Mucosa of descending colon (tissue), 3 donors: Measurements from ENCODE around the gene PSMA3. TPM values are rescaled to one million over a fixed set of nuclear protein-coding genes. Genes with fewer than 3 reads are reported as not detected.

Experiments
- ATAC-seq: fragments of 200-7000 bp; cut with Tn5 transposase; one replicate; pipeline ENCODE4 v1.9.1; 2020; ENCODE audit warnings: mild to moderate bottlenecking, moderate library complexity
- DNase-seq, 3 donors: peaks; one replicate each; pipeline ENCODE4 v3.0.0-alpha.2; 2020
- H3K36me3 ChIP-seq: fragments of 200-600 bp; one replicate; pipeline ENCODE4 v1.8.0; 2021; ENCODE audit warnings: low read depth, mild to moderate bottlenecking
- H3K4me1 ChIP-seq: fragments of 200-600 bp; one replicate; pipeline ENCODE4 v1.8.0; 2021; ENCODE audit warnings: low read depth, mild to moderate bottlenecking
- H3K4me3 ChIP-seq: fragments of 200-600 bp; one replicate; pipeline ENCODE4 v1.8.0; 2021; ENCODE audit warnings: mild to moderate bottlenecking
- H3K9me3 ChIP-seq: fragments of 200-600 bp; one replicate; pipeline ENCODE4 v1.8.0; 2021; ENCODE audit warnings: mild to moderate bottlenecking
- intact Hi-C, 2 donors: fragments of 100-400 bp; cut with DNase I in 1 of 2; cut with micrococcal nuclease in 1 of 2; formaldehyde crosslinking; loops; one replicate each; pipeline versions ENCODE4 v1.11.0 to v1.11.1; 2022; cut with DNase I, micrococcal nuclease
- total RNA-seq, 3 donors: library from RNA; stranded (reverse); fragmentation: NEBNext Ultra II Directional in 2 of 3; extraction: Animal tissue kit (Norgen Biotek cat#: 25700) in 2 of 3; gene quantifications; one replicate each; pipeline versions ENCODE4 v1.2.1 to v1.2.4, GENCODE V29; 2021 to 2023
- TF ChIP-seq, protein P1 (sequence below): fragments of 200-600 bp; IDR thresholded peaks from one replicate; pipeline ENCODE4 v1.8.0; 2022; ENCODE audit warnings: antibody characterized with exemption, mild to moderate bottlenecking
- donor health status: DM: no; HTN: no; CAD: no; lungs with moderate emphysema.
- donor health status: DM: no; HTN: no; CAD: no.
- donor health status: DM: no; HTN: yes; CAD: no.

Gene PSMA3
- total RNA-seq, 3 donors from 2014 or later: 93.2 to 124 (median 105) TPM

DNA sequence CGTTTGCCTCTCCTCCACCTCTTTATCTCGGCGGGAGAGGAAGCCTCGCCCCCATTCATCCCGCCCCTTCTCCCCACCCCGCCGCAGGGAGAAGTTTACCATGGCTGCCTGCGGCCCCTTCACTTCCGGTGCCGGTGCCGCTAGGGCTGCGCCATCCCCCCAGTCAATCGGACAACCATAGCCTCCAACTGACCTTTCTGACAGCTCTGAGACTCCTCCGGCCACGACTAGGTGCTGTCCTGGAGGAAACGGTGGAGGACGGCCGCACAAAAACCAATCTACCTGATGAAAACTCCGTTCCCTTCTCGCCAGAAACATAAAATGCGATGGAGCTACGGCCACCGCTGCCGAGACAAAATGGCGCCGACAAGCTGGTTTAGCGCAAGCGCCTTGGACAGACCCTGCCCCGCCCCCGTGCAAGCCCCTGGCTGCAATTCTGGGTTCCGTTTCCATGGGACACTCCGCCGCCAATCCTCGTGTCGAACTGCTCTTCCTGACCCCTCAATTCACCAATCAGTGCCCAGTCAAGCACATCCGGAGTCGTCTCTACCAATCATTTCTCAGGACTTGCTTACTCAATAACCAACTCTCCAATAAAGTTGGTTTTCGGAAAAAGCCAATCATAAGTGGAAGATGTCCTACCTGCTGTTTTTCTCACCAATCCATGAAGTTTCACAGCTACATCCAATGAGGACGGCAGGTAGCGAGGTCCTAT is 53.3 kb downstream of the PSMA3 start:
- peaks cover 29% of the 10 kb centered on the region for H3K4me1 ChIP-seq
- H3K9me3 ChIP-seq: no peaks in the 10 kb centered on the region
- DNase-seq (peak; percentile 98 to 99 (median 99)), ATAC-seq (peak; percentile 92)
- intact Hi-C loops: no loop called here
- H3K4me3 ChIP-seq: peak overlapping the region; percentile 97
- TF ChIP-seq, protein P1, sequence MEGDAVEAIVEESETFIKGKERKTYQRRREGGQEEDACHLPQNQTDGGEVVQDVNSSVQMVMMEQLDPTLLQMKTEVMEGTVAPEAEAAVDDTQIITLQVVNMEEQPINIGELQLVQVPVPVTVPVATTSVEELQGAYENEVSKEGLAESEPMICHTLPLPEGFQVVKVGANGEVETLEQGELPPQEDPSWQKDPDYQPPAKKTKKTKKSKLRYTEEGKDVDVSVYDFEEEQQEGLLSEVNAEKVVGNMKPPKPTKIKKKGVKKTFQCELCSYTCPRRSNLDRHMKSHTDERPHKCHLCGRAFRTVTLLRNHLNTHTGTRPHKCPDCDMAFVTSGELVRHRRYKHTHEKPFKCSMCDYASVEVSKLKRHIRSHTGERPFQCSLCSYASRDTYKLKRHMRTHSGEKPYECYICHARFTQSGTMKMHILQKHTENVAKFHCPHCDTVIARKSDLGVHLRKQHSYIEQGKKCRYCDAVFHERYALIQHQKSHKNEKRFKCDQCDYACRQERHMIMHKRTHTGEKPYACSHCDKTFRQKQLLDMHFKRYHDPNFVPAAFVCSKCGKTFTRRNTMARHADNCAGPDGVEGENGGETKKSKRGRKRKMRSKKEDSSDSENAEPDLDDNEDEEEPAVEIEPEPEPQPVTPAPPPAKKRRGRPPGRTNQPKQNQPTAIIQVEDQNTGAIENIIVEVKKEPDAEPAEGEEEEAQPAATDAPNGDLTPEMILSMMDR: peak; percentile 14
- peaks cover 8% of the 10 kb centered on the region for H3K36me3 ChIP-seq

DNA sequence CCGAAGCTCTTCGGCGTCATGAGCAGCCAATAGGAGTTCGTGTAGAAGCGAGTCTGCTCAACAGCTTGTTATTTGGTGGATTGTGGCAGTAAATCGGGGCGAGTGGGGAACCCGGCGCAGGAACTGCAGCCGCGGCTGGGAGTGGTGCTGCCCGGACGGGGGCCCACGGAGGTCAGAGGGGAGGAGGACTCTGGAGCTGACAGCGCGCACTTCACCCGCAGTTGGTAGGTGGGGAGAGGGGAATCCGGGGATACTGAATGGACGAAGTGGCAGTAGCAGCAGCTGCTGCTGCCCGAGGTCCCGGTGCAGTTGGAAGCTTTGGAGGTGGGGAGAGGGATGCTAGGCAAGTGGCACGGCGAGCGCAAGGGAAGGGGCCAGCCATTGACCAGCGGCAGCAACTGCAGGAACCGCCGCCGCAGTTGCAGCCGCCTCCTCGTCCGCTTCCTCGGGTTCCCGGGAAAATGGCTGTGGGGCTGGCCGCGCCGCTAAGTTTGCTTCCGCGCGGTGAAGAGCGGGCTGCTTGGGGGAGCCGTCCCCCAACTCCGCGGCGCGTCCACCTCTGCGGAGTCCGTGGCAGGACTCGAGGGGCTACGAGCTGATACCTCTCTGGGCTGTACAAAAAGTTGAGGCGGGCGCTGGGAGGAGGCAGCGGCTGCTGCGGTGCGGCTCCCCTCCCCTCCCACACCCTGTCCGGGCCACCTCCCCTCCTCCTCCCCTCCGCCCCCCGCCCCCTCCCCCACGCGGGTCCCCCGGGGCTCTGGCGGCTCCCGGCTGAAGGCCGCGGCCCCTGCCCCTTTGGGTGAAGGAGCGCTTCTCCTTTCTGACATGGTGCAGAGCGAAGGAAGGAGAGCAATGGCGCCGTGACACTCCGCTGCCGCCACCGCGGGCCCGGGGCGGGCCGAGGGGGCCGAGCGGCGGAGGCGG is 54.1 kb downstream of the PSMA3 start, which contains the start of gene ARID4A:
ARID4A (plus strand) TSS at position 79 of the 924 bp plus-strand sequence. CDS start 1,300 bp downstream, outside the sequence.
- peak within 1 kb of the TSS; percentile 97 for H3K4me3 ChIP-seq
- ATAC-seq: peak; percentile 42
- H3K36me3 ChIP-seq: peaks cover 8% of the 10 kb centered on the region
- no peaks in the 10 kb centered on the region for H3K9me3 ChIP-seq
- peaks cover 29% of the 10 kb centered on the region for H3K4me1 ChIP-seq
- TF ChIP-seq, protein P1: no peak
- peak; percentile 86 to 92 (median 91) for DNase-seq
- intact Hi-C loops: no loop called here

DNA sequence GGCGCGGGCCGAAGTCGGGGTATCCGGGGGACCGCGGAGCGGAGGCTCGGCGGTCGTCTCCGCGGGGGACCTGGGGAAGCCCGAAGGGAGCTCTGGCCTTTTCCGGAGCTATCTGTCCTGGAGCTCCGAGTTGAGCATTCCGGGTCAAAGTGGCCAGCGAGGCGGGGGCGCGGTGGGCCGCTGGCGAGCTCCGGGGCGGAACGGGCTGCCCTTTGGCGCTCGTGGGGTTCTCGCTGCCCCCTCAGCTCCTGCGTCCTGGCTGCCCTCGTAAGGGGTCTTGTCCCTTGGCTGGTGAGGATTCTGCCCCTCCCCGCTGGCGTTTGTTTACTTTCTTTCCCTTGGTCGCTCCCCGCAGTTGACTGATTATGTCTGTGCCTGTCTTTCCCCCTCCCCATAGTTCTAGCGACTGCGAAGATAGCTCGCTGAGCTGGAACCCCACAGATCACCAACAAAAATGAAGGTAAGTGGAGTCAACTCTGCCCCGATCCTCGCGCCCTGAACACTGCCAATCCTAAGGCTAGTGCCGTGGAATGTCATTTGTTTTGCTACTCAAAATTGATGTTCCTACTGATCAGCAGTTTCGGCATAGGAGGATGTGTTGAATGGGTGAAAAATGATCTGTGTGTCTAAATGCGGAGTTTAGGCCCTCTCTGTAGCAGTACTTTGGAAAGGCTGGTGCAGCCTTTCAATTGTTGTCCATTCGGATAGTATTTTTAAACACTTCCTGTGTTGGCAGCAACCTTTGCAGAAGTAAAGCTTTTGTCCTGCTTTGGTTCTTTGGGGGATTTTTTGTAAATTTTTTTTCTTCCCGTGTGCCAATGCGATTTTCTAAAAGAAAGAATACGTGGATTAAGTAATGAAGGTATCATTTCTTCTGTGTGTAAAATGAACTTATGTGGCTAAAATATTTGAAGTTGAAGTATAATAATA is 55.0 kb downstream of the PSMA3 start:
- DNase-seq: peak in 2 of 3 donors; percentile 46 to 67
- intact Hi-C loops: no loop called here
- Histone ChIP-seq H3K4me1 (peaks cover 29% of the 10 kb centered on the region), H3K4me3 (peak overlapping the region; percentile 97), H3K36me3 (peaks cover 8% of the 10 kb centered on the region), H3K9me3 (no peaks in the 10 kb centered on the region)
- TF ChIP-seq, protein P1: no peak
- ATAC-seq: no peak

DNA sequence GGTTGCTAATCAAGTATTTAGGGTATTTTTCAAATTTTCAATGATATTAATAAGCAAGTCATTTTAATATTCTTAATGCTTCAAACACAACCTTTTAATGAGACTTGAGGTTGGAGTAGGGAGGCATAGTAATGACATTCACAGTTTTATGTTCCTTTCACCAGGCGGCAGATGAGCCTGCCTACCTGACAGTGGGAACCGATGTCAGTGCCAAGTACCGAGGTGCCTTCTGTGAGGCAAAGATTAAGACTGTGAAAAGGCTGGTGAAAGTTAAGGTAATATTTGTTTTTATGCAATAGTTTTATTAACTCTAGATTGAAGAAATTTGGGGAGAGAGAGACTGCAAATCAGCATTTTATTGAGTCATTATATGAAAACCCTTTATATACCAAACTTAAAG is 56.8 kb downstream of the PSMA3 start:
- TF ChIP-seq, protein P1: no peak
- intact Hi-C loops: no loop called here
- ATAC-seq: no peak
- no peak for DNase-seq
- Histone ChIP-seq H3K4me1 (peaks cover 23% of the 10 kb centered on the region), H3K4me3 (no peak overlapping the region), H3K9me3 (no peaks in the 10 kb centered on the region), H3K36me3 (peaks cover 8% of the 10 kb centered on the region)

DNA sequence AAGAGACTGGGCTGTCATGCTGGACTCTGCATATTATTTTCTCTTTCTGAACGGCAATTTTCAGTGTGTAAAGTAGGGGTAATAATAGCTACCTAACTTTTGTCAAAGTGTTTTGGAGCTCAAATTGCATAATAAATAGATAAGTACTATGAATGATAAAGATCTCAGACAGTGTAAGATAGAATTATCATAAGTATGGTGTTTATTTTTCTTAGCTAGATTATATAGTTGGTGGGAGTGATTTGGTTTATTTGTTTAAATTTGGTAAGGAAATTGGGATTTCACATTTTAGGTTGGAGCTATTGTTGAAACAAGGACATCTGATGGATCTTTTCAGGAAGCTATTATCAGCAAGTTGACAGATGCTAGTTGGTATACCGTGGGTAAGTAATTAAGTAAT is 61.1 kb downstream of the PSMA3 start:
- DNase-seq: no peak
- no peaks in the 10 kb centered on the region for H3K9me3 ChIP-seq
- intact Hi-C loops: no loop called here
- H3K4me3 ChIP-seq: no peak overlapping the region
- TF ChIP-seq, protein P1: no peak
- no peaks in the 10 kb centered on the region for H3K36me3 ChIP-seq
- H3K4me1 ChIP-seq: peaks cover 1% of the 10 kb centered on the region
- ATAC-seq: no peak
